Upper lobe of right lung (tissue), 1 donor: Measurements from ENCODE around the gene CYP21A2. TPM values are rescaled to one million over a fixed set of nuclear protein-coding genes. Genes with fewer than 3 reads are reported as not detected.
"Not testable (repeated sequence)": the region's sequence is repeated elsewhere in the genome, so short reads cannot be mapped to it uniquely, and the experiment has no call there.

Experiments
- ATAC-seq: fragments of 200-7000 bp; cut with Tn5 transposase; one replicate; pipeline ENCODE4 v1.9.1; 2020; ENCODE audit warnings: mild to moderate bottlenecking, moderate library complexity
- DNase-seq: peaks from one replicate; pipeline ENCODE4 v3.0.0-alpha.2; 2020
- H3K27ac ChIP-seq: fragments of 200-600 bp; one replicate; pipeline ENCODE4 v1.8.0; 2022
- H3K27me3 ChIP-seq: fragments of 200-600 bp; one replicate; pipeline ENCODE4 v1.8.0; 2022; ENCODE audit warnings: mild to moderate bottlenecking
- H3K36me3 ChIP-seq: fragments of 200-600 bp; one replicate; pipeline ENCODE4 v1.8.0; 2022
- H3K4me1 ChIP-seq: fragments of 200-600 bp; one replicate; pipeline ENCODE4 v1.8.0; 2022
- H3K4me3 ChIP-seq: fragments of 200-600 bp; one replicate; pipeline ENCODE4 v1.8.0; 2022; ENCODE audit warnings: mild to moderate bottlenecking
- H3K9me3 ChIP-seq: fragments of 200-600 bp; one replicate; pipeline ENCODE4 v1.8.0; 2022
- intact Hi-C: fragments of 100-400 bp; cut with DNase I; formaldehyde crosslinking; loops from one replicate; pipeline ENCODE4 v1.11.0; 2022
- total RNA-seq: library from RNA; stranded (reverse); fragmentation: NEBNext Ultra II Directional; extraction: Animal tissue kit (Norgen Biotek cat#: 25700); gene quantifications from one replicate; pipeline ENCODE4 v1.2.1, GENCODE V29; 2021
- donor health status: DM: no; HTN: yes; CAD: no; lungs with severe emphysema.

Gene CYP21A2
- total RNA-seq, 1 donor from 2014 or later: 0.61 TPM

DNA sequence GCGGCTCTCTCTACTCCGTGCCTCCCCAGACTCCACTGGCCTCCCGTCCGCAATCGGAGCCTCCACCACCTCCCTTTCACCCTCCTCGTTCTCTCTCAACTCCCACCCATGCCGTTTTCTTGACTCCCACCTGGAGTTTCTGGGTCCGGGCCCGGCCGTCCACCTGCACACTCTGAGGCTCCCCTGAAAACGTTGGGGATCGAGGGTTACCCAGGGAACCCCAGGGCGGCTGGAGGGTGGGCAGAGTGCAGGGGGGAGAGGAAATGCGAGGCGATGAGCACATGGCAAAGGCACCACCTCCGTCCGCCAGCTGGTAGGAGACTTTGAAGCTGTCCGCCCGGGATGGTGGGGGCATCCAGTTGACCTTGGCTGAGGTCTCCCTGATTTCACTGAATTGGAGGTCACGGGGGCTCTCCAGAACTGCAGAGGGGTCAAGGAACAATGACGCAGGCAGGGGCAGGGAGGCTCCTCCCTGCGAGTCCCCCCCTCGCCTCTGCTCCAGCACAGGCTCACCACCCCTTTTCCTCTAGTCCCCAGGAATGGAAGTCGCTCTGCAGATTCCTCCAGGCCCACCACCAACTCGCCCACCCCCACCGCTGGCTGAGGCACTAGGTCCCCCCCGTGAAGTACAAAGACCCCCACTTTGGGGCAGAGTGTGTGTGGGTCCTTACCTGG lies 27.2 kb upstream of the CYP21A2 start:
- H3K36me3 ChIP-seq, H3K27me3 ChIP-seq, ATAC-seq, H3K9me3 ChIP-seq, H3K4me1 ChIP-seq, H3K4me3 ChIP-seq, H3K27ac ChIP-seq, intact Hi-C loops: not testable (repeated sequence)
- peak; percentile 46 for DNase-seq

DNA sequence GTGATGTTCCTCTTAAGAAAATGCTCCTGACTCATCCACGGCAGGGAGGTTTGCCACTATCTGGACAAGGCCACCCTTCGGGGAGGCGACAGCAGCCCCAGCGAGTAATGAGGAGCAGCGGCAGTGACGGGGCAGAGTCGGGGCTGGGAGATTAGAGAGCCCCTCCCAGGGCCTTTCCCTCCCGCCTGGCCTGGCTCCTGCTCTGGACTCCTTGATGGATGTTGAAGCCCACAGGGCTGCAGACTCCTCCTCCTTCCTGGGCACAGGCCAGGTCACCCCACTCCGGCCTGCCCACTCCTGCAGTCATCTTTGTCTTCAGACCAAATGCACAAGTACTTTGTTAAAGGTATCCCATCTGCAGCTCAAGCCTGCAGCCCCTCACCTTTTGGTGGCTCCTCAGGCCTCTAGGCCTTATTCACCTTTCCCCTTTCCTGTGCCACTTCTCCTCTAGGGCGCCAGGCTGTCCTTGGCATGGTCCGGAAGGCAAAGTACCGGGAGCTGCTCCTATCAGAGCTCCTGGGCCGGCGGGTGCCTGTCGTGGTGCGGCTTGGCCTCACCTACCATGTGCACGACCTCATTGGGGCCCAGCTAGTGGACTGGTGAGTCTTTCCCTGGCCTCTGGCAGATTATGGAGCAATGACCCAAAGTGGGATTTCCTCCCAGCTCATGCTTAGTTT lies 25.1 kb upstream of the CYP21A2 start:
- H3K4me3 ChIP-seq, H3K4me1 ChIP-seq, H3K27me3 ChIP-seq, intact Hi-C loops, H3K36me3 ChIP-seq, ATAC-seq, H3K27ac ChIP-seq, H3K9me3 ChIP-seq: not testable (repeated sequence)
- peak; percentile 61 for DNase-seq

DNA sequence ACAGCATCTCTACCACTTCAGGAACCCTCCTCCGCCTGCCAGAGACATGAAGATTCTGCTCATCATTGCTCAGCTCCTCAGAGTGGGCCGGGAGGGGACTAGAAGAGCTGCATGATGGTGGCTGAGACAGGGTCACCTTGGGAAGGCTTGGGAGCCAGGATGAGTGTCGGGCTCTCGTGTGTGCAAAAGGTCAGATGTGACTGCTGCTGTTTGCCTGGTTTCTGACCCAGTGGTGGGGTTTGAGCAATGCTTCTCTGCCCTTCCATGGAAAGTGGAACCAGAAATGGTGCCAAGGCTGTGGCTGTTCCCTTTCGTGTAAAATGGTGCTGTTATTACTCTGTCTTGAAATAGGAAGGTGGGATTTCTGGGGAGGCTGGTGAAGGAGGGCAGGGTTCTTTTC lies 24.5 kb upstream of the CYP21A2 start:
- H3K27me3 ChIP-seq, DNase-seq, H3K4me3 ChIP-seq, H3K27ac ChIP-seq, H3K36me3 ChIP-seq, H3K9me3 ChIP-seq, H3K4me1 ChIP-seq, ATAC-seq, intact Hi-C loops: not testable (repeated sequence)

GRCh38 chr6:32014547-32014946 lies 23.7 kb upstream of the CYP21A2 start, which contains the start of gene C4B:
TSS of gene C4B (plus strand) at chr6:32014795. CDS start at chr6:32014846, 51 bp downstream.
- H3K36me3 ChIP-seq, H3K4me3 ChIP-seq, intact Hi-C loops, DNase-seq, H3K4me1 ChIP-seq, H3K9me3 ChIP-seq, H3K27ac ChIP-seq, H3K27me3 ChIP-seq: not testable (repeated sequence)
- peak; percentile 68 for ATAC-seq

- H3K27ac ChIP-seq, H3K4me3 ChIP-seq, H3K4me1 ChIP-seq, H3K27me3 ChIP-seq, H3K9me3 ChIP-seq, H3K36me3 ChIP-seq, intact Hi-C loops, DNase-seq: not testable (repeated sequence)
- ATAC-seq: peak; percentile 53
Observed at GRCh38 chr6:32022100-32022499, 16.1 kb upstream of the CYP21A2 start.

DNA sequence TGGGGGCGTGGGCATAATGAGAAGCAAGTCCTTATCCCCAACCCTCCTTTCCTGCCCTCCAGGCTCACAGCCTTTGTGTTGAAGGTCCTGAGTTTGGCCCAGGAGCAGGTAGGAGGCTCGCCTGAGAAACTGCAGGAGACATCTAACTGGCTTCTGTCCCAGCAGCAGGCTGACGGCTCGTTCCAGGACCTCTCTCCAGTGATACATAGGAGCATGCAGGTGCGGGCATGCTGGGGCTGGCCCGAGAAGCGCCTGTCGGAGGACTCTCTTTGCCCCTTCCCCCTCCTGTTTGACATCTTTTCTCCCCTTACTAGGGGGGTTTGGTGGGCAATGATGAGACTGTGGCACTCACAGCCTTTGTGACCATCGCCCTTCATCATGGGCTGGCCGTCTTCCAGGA lies 9.6 kb upstream of the CYP21A2 start:
- H3K4me3 ChIP-seq, H3K27ac ChIP-seq, H3K9me3 ChIP-seq, H3K36me3 ChIP-seq, intact Hi-C loops, DNase-seq, ATAC-seq, H3K27me3 ChIP-seq, H3K4me1 ChIP-seq: not testable (repeated sequence)

DNA sequence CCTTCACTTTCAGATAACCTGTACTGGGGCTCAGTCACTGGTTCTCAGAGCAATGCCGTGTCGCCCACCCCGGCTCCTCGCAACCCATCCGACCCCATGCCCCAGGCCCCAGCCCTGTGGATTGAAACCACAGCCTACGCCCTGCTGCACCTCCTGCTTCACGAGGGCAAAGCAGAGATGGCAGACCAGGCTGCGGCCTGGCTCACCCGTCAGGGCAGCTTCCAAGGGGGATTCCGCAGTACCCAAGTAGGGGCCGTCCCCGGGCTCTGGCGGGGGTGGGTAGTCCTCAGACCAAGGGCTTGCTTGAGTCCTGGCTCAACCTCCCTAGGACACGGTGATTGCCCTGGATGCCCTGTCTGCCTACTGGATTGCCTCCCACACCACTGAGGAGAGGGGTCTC lies 8.7 kb upstream of the CYP21A2 start:
- H3K9me3 ChIP-seq, intact Hi-C loops, H3K27ac ChIP-seq, H3K27me3 ChIP-seq, ATAC-seq, H3K4me1 ChIP-seq, DNase-seq, H3K36me3 ChIP-seq, H3K4me3 ChIP-seq: not testable (repeated sequence)

DNA sequence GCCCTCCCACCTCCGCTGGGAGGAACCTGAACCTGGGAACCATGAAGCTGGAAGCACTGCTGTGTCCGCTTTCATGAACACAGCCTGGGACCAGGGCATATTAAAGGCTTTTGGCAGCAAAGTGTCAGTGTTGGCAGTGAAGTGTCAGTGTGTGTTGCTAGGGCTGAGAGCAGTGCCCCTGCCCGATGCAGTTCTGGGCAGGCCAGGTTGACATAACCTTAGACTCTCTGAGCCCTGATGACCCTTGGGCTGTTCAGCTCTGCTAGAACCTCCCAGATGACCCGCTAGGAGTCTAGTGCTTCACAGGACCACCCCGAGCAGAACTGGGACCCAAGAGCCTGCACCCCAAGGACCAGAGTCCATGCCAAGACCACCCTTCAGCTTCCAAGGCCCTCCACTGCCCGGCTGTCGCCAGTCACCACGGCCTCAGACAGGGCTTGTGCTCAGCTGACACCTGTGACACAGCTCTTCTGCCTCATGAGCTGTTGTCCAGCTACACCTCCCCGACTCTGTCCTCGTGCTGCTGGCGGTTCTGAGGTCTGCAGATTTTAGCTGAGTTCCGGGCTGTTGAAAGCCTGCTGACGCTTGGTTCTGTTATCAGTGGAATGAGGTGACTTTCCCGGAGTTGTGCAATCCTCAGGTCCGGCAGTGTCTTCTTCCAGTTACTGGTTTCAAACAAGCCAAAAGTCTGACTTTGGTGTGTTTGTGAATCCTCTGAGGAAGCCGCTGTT lies 2.8 kb upstream of the CYP21A2 start:
- ATAC-seq, DNase-seq, intact Hi-C loops: not testable (repeated sequence)

DNA sequence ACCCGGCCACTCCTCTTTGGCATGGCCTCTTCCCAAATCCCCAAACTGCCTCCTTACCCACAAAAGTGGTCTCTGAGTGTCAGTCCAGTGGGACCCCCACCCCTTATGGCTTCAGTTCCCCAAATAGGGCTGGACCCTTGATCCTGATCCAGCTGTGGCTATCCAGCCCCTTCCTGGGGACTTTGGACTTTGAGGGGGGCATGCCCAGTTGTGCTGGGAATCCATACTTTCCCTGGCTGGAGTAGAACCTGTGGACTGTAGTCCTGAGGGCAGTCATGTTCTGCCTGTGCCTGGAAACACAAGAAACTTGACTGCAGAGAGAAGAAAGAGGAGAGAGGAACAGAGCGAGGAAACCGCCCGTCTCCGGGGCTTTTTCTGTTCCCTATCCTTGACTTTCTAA lies 1.1 kb upstream of the CYP21A2 start:
- intact Hi-C loops, ATAC-seq, H3K9me3 ChIP-seq, H3K36me3 ChIP-seq, H3K27me3 ChIP-seq, H3K4me3 ChIP-seq, H3K4me1 ChIP-seq, H3K27ac ChIP-seq, DNase-seq: not testable (repeated sequence)

More for the DNA sequence above, 2.8 kb upstream of the CYP21A2 start:
- H3K27me3 ChIP-seq, H3K36me3 ChIP-seq, H3K4me3 ChIP-seq, H3K4me1 ChIP-seq, H3K9me3 ChIP-seq, H3K27ac ChIP-seq: not testable (repeated sequence)

GRCh38 chr6:32038878-32039277 lies 663 bp downstream of the CYP21A2 start:
- H3K27ac ChIP-seq, H3K4me1 ChIP-seq, intact Hi-C loops, H3K27me3 ChIP-seq, ATAC-seq, H3K4me3 ChIP-seq, H3K36me3 ChIP-seq, H3K9me3 ChIP-seq, DNase-seq: not testable (repeated sequence)

DNA sequence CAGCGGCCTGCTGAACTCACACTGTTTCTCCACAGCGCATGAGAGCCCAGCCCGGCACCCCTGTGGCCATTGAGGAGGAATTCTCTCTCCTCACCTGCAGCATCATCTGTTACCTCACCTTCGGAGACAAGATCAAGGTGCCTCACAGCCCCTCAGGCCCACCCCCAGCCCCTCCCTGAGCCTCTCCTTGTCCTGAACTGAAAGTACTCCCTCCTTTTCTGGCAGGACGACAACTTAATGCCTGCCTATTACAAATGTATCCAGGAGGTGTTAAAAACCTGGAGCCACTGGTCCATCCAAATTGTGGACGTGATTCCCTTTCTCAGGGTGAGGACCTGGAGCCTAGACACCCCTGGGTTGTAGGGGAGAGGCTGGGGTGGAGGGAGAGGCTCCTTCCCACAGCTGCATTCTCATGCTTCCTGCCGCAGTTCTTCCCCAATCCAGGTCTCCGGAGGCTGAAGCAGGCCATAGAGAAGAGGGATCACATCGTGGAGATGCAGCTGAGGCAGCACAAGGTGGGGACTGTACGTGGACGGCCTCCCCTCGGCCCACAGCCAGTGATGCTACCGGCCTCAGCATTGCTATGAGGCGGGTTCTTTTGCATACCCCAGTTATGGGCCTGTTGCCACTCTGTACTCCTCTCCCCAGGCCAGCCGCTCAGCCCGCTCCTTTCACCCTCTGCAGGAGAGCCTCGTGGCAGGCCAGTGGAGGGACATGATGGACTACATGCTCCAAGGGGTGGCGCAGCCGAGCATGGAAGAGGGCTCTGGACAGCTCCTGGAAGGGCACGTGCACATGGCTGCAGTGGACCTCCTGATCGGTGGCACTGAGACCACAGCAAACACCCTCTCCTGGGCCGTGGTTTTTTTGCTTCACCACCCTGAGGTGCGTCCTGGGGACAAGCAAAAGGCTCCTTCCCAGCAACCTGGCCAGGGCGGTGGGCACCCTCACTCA lies 1.4 kb downstream of the CYP21A2 start:
- H3K27ac ChIP-seq, intact Hi-C loops: not testable (repeated sequence)

DNA sequence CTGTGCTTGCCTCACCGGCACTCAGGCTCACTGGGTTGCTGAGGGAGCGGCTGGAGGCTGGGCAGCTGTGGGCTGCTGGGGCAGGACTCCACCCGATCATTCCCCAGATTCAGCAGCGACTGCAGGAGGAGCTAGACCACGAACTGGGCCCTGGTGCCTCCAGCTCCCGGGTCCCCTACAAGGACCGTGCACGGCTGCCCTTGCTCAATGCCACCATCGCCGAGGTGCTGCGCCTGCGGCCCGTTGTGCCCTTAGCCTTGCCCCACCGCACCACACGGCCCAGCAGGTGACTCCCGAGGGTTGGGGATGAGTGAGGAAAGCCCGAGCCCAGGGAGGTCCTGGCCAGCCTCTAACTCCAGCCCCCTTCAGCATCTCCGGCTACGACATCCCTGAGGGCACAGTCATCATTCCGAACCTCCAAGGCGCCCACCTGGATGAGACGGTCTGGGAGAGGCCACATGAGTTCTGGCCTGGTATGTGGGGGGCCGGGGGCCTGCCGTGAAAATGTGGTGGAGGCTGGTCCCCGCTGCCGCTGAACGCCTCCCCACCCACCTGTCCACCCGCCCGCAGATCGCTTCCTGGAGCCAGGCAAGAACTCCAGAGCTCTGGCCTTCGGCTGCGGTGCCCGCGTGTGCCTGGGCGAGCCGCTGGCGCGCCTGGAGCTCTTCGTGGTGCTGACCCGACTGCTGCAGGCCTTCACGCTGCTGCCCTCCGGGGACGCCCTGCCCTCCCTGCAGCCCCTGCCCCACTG lies 2.3 kb downstream of the CYP21A2 start:
- H3K4me1 ChIP-seq, H3K36me3 ChIP-seq, H3K9me3 ChIP-seq, H3K27me3 ChIP-seq, H3K27ac ChIP-seq, ATAC-seq, DNase-seq, H3K4me3 ChIP-seq, intact Hi-C loops: not testable (repeated sequence)

More for the DNA sequence above, 1.4 kb downstream of the CYP21A2 start:
- not testable (repeated sequence) for ATAC-seq, H3K36me3 ChIP-seq, H3K27me3 ChIP-seq, H3K4me3 ChIP-seq, H3K4me1 ChIP-seq, H3K9me3 ChIP-seq, DNase-seq

- DNase-seq, H3K4me3 ChIP-seq, H3K27me3 ChIP-seq, H3K4me1 ChIP-seq, intact Hi-C loops, H3K27ac ChIP-seq, H3K9me3 ChIP-seq, ATAC-seq, H3K36me3 ChIP-seq: not testable (repeated sequence)
Observed at GRCh38 chr6:32041050-32041321, 2.8 kb downstream of the CYP21A2 start.
